HG03558 (cell line): ENCODE results near the gene CYTH4.
"Not testable (repeated sequence)": the region's sequence is repeated elsewhere in the genome, so short reads cannot be mapped to it uniquely, and the experiment has no call there.

Source experiments
- ATAC-seq: cut with Tn5 transposase; IDR thresholded peaks from one replicate; pipeline ENCODE4 v1.9.1; 2021; ENCODE audit warnings: moderate number of reproducible peaks; ENCODE audit not compliant: unreplicated experiment; ENCODE audit errors: extremely low read depth

CYTH4 gene

DNA sequence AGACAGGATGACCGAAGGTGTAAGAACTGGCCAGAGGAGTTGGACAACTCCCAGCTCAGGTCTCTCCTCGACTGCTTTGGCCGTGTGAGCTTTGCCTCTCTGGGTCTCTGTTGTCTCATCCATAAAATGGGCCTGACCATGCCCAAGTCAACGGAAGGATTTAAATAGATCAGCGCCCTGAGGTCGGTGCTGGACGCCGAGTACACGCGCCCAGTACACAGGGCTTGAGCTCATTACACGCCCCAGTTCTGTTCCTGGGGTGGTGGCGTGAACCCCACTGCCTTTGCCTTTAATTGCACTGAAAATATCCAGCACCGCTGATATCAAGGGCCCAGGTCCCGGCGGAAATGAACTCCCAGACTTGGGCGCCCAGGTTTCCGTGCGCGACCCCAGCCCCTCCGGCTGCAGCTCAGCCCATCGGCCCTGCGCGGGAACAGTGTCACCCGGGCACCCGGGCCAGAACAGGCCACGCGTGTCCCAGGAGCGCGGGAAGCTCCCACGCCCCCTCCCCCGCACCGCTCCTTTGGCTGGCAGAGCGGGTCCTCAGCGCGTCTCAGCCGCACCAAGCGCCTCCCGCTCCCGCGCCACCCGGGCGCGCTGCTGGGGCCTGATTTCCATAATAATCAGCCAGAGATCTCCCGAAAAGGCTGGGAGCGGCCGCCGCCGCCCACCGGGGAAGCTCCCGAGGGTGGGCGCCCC, 42.2 kb downstream of the CYTH4 start:
- ATAC-seq: no peak

DNA sequence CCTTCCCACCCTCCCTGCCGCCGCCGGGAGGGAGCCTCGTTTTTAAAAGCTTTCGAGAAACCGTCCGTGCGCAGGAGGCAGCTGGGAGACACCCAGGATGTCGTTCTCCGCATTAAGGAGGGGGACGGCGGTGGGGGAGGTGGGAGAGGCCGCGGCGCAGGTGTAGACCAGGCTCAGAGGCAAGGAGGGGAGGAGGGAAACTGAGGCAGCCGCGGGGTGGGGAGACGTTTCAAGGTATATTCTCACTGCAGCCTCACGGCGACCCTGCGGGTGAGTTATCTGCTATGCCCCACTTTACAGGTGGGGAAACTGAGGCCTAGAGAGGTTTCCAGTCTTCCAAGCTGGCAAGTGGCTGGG, 42.7 kb downstream of the CYTH4 start:
- no peak for ATAC-seq

DNA sequence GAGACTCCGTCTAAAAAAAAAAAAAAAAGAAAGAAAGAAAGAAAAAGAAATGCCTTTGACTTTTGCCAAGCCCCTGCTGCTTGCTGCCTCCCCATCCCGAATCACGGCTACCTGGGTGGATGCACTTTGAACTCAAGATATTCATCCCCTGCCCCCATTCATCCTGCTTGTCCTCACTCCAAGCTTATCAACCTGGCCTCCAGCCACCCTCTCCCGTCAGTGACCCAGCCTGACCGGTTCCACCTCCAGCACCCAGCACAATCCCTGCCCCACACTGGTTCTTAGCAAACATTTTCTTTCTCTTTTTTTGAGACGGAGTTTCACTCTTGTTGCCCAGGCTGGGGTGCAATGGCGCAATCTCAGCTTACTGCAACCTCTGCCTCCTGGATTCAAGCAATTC, 44.4 kb downstream of the CYTH4 start:
- no peak for ATAC-seq

DNA sequence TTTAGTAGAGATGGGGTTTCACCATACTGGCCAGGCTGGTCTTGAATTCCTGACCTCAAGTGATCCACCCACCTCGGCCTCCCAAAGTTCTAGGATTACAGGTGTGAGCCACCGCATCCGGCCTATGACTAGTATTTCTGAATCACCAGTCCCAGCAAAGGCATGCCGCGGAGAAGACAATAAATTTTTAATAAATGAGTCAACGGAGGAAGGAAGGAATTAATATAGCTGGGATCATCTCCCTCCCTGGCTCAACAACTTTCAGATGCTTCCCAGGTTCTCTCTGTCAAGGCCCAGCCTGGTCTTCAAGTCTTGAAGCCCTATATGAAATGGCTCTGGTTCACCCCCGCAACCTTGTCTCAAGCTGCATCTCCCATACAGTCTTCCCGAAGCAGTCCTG, 45.7 kb downstream of the CYTH4 start:
- no peak for ATAC-seq

DNA sequence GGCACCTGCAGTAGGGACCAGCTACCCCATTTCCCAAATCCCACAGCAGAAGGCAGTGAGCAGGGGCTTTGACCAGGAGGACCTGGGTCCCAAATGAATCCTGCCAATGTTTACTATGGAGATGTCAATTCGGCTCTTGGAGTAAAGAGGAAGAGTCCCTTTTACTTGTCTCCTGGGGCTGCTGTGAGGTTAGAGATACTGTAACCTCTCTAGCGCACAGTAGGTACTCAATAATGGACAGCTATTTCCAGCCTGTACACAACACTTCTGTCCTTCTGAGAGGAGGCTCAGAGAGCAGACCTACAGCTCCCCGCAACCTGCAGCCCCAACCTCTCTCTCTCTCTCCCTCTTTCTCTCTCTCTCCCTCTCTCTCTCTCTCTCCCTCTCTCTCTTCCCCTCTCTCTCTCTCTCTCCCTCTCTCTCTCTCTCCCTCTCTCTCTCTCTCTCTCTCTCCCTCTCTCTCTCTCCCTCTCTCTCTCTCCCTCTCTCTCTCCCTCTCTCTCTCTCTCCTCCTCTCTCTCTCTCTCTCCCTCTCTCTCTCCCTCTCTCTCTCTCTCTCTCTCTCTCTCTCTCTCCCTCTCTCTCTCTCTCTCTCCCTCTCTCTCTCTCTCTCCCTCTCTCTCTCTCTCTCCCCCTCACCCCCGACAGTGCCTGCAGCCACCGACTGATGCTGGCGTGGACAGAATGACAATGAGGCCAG, 46.4 kb downstream of the CYTH4 start:
- ATAC-seq: not testable (repeated sequence)

DNA sequence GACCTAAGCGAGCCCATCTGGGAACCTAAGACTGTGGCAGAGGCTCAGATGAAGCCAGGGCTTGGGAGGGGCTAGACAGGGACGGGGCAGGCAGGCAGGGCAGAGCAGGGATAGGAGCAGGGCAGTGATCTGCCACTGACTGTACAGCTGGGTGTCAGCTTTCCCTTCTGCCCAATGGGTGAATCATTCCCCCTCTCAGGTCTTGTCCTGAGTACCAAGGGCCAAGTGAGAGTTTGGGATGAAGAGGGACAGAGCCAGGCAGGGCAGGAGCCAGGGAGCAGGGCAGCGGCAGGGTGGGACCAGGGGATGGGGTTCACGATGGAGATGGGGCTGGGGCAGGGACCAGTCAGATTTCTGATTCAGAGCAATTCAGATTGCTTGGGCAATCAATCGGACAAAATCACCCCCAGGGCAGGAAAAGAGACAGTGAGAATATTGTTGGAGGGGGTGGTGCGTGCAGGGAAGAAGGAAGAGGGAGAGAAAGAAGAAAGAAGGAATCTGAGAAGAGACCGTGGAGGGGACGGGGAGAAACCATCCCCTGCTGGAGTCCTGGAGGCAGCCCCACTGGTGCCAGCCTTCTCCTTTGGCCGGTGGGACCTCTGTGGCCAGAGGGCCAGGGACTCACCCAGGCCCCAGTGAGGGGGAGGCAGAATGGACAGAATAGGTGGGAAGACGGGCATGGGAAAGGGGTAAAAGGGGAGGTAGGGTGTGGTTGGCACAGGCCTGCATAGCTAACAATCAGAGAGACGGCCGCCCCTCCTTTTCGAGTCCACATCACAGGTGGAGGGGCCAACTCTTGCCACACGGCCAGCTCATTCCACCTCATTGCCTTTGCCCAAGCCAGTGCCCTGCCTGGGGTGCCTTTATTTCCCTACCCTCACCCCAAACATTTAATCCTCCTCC, 47.2 kb downstream of the CYTH4 start:
- ATAC-seq: no peak

DNA sequence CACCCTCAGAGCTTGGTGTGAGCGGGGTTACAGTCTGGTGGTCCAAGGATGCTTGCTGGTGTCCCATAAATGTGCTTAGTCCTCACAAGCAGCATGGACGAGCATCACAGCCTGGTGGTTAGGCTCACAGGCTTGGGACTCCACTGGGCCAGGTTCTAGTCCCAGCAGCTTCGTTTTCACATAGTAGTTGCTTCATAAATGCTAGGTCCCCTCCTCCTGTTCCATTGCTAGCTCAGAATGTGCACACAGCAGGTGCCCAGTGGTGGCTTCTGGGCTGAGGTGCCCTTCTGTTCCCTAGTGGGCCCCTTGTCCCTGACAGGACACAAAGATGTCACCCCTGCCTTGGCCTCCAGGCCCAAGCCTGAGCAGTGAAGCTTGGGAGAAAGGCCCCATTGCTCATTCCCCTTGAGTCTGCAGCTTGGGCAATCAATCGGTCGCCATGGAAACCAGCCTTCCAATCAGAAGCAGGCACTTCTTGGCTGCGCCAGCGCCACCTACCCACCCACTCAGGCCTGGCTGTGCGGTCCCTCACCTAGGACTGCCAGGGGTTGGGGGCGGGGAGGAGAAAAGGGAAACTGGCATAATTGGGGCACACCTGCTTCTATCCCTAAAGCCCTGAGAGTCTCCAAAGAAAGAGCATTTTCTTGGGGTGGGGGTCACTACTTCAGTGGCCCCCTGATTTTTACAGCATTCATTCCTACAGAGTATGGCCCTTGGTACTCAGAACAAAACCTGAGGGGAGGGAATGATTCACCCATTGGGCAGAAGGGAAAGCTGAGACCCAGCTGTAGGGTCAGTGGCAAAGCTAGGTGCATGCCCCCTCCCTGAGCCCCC, 48.1 kb downstream of the CYTH4 start:
- ATAC-seq: no peak

DNA sequence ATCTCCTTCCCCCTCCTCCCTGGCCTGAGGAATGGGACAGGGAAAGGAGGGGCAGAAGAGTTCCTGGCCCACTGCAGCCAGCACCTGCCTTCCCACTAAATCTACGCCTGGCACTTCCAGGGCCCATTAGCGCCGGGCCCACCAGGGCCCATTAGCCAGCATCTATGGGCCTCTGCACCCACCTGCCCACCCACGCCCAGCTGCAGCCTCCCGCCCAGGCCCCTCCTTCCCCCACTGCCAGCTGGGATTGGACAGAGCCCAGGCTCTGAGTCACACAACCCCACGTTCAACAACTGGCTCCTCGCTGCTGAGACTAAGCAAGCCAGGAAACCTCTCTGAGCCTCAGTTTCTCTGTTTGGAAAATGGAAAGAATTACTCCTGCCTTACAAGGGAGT, 48.7 kb downstream of the CYTH4 start:
- no peak for ATAC-seq

DNA sequence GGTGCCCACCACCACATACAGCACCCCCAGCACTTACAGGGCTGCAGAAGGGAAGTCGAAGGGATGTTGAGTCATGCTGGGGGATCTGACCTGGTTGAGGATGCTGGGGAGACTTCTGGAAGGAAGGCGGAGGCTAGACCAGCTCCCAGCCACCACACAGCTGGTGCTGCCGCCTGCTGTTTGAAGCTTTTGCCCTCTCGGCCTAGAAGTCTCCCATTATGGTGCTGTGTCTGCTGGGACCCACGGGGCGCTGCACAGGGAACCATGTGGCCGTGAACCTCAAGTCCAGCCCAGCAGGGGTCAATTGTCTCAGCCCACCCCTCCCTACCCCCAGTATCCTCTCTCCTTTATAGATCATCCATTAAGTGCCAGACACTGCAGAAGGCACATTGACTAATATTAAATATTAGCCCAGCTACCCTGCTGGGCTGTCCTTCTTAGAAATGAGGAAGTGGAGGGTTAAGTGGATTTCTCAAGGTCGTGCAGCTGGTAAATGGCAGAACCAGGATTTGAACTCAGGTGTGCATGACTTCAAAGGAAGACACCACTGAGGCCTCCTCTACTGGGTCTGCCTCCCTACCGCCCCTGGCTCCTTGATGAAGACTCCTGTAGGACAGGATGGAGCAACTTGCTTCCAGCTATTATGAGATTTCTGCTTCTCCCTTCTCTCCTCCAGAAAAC, 49.7 kb downstream of the CYTH4 start:
- ATAC-seq: no peak

DNA sequence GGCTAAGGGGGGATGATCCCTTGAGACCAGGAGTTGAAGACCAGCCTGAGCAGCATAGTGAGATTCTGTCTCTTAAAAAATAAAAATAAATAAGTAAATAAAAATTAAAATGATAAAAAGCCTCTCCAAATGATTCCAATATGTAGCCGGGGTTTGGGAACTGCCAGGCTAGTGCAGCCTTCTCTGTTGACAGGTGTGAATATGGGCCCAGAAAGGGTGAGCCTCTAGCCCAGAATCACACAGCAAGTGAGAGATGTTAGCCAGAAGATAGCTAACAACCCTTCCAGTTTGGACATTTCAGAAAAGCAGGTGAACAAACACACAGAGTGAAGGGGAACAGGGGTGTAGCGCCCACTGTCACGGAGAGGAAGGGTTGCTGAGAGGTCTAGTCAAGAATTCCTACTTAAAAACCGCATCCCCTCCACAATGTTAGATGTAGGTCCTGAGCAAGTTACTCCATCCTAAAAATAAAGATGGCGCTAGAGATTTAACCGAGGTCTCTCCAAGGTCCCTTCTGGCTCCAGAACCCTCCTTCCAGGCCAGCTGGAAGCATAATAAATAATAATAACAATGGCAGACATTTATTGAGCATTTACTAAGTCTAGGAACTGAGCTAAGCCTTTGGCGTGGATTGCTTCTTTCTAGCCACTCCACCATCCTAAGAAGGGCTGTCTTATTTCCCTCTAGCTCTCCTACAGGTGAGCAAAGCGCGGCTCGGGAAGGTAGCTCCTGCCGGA, 51.6 kb downstream of the CYTH4 start:
- ATAC-seq: no peak

DNA sequence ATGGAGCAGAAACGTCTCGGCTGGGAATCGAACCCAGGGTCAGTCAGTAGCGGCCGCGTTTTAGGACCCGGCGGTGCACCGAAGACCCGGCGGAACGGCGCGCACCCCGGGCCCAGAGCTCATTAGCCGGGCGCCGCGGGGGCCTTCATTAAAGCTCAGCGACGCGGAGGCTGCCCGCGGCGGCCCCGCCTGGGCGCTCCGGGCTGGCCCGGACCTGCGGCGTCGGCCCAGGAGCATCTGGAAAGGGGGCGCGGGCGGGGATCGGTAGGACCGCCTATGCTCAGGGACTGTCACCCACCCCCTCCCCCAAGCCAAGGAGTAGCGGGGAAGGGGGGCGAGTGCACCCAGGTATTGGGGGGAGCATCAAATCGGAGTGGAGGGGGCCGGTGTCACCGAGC, 52.2 kb downstream of the CYTH4 start:
- ATAC-seq: no peak

DNA sequence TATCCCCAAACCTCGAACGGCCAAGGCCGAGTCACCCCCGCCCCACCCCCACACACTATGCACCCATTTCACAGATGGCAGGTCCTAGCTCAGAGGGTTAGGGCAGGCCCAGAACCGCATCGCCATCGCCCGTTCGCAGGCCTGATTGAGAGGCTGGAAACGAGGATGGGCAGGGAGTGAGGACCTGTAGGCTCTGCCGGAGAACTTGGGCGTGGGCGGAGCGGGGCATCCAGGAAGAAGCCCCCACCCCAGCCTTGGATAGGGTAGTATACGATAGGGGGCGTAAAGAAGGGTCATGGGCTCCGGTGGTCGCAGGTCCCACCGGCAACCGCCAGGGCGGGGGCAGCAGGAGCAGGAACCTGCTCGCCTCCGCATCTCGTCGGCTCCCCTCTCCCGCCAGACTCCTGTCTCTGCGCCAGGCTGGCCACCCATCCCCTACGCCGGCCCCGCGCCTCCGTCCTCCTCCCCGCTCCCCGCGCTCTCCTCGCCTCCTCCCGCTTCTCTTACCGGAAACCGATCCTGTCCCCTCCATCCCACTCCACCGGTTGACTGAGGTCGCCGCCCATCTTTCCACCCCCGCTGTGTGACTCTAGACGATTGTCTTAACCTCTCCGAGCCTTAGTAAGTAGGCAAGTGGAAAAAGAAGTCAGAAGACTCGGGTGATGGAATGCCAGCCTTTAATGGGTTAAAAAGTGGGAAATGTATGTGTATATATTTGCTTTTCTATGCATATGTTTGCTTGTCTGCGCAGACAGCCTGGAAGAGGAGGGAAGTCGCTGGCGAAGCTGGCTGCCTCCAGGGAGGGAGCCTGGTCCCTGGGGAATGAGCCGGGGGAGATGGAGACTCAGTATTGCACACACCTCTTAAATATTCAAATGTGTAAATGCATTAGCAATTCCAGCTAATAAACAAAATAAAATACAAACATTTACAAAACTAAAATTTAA, 52.8 kb downstream of the CYTH4 start:
- ATAC-seq: no peak

DNA sequence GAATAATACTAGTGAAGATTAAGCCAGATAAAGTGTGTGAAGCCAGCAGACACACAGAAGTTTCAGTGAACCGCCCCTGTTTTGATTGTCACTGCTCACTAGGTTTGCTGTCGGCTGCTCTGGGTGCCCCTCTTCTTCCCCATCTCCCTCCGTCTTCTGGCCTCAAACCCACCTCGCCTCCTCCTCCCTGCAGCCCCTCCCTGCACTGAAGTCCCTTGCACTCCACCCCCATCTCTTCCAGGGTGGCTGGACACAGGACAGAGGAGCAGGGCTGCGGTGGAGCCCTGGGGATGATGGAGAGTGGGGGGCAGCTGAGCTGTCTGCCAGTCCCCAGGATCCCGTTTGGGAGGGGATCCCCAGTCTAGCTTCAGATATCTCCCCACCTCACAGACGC, 53.5 kb downstream of the CYTH4 start:
- ATAC-seq: no peak

DNA sequence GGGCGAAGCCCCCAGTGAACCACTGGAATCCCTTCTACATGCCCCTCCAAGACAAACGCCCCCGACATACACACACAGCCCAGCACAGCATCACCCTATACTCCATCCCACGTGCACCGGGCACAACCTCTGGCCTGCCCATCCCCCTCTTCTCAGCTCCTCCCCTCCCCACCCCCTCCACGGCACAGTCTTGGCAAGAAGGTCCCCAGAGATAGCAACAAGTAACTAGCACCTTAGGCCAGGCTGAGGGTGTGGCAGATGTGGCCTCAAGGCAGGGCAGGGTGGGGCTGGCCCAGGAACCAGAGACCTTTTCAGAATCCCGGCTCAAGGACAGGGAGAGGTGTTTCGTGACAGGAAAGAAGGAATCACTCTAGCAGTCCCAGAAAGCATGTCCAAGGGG, 54.3 kb downstream of the CYTH4 start:
- ATAC-seq: no peak

DNA sequence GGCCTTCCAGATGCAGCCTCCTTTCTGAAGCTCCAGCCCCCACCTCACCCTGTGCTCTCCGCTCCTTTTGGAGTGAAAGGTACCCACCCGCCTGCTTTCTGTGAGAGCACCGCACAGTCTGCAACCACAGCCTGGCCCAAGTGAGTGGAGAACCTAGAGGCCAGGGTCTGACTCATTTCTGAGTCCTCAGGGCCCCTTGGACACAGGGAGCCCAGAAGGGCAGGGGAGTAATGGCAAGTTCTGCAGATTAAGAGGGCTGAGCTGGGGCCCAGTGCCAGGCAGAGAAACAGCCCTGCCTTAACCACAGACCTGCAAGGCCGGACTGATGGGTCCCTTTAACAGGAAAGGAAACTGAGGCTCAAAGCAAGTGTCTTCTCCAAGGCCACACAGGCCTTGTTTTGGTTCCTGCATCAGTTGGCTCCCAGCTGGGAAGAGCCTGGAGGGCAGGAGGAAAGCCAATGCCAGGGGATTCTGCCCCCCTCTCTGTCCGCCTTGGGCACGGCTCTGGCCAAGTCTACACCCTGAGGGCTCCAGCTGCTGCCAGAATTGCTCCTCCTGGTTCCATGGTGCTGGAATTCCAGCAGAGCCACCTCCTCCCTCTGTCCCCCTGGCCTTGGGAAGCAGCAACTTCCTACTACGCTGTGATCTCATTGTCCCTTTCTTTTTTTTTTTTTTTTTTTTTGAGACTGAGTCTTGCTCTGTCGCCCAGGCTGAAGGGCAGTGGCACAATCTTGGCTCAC, 55.1 kb downstream of the CYTH4 start:
- no peak for ATAC-seq

DNA sequence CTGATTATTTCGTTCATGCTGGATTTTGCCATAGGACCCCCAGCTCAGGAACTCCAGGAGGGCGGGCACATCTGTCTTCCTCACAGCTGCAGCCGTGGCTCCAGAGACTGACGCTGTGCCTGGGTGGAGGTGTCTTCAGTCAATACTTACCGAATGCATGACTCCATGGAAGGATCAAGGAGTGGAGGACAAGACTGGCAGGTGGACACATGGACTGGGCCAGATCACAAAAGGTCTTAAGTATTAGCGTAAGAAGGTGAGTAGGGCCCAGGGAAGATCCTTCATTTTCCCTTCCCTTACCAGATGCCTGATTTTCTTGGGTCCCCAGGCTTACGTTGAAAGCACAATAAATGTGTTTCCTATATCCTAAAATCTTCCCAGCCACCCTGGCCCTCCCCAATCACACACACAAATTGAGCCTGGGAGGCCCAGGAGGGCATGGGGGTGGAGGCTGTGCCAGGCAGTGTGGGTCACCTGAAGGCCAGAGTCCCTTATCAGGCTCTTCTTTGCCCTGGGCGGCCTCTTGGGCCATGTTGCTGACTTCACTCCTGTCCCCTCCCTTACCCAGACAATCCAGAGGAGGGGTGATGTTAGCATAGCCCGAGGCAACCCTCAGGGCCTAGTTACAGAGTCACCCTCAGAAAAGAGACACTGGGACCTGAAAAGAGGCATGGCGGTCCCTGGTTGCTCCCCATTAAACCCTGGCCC, 56.4 kb downstream of the CYTH4 start:
- ATAC-seq: no peak
